HG03342 (cell line): Measurements from ENCODE around the gene EPHB1.
"Not testable (repeated sequence)": the region's sequence is repeated elsewhere in the genome, so short reads cannot be mapped to it uniquely, and the experiment has no call there.

Source experiments
- ATAC-seq: cut with Tn5 transposase; IDR thresholded peaks from one replicate; pipeline ENCODE4 v1.9.1; 2021; ENCODE audit warnings: mild to moderate bottlenecking, moderate library complexity; ENCODE audit not compliant: unreplicated experiment

Gene EPHB1

DNA sequence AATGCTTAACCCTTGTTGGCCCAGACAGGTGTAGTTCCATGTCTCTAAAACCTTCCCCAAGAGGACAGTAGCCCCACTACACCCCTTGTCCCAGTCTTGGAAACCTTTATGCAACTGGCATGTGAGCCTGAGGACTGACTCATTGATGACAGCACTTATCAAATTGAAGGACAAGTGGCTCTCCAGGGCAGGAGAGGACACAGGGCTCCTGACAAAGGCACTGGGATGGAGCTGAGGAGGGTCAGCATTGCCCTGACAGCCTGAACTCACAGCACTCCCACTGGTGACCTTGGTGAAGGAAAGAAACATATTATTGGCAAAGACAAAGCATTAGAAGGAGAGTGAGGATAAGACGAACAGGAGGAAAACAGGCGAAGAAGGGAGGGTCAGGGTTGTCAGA, 139.9 kb downstream of the EPHB1 start:
- no peak for ATAC-seq

- no peak for ATAC-seq
Measured at GRCh38 chr3:134937256-134938028, 142.4 kb downstream of the EPHB1 start.

DNA sequence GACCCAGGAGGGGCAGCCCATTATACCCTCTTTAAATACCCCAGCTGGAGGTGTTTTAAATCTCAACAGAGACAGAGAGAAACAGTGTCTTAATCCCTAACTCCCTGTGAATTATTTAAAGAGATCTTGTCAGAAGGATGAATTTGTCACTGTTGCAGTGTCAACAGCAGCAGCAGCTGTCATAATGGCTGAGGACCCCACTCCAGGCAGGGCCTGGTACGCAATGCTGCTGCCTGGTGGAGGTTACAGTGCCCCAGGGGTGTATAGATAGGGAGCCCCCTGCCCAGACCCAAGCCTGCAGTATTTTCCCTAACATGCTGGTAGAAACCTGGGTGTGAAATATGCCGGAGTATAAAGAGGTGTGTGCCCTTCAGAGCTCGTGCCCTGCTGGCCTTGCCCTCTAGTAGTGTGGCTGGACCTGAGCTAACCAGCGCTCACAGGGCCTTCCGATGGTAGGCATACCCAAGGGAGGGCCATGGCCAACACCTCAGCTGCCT, 143.0 kb downstream of the EPHB1 start:
- ATAC-seq, result no peak

DNA sequence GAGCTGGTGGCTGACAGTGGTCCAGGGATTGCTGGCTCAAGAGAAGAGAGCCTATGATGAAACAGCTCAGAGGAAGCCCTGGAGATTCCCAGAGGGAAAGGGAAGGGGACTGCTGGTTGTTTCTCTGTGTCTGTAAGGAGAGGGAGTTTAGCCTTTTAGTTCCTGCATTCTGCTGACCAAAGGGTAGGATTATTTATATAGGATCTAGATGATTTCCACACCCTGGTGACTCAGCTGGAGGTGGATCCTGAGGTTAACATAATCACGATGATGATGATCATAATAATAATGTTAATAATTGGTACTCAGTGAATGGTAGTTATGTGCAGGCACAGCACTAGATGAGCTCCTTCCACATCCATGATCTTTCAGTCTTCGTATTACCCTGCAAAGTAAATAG, 144.9 kb downstream of the EPHB1 start:
- ATAC-seq, result no peak

- no peak for ATAC-seq
Measured at GRCh38 chr3:134941820-134942219, 146.8 kb downstream of the EPHB1 start.

GRCh38 chr3:134944429-134944828, 149.4 kb downstream of the EPHB1 start:
- no peak for ATAC-seq

- ATAC-seq, result no peak
Measured at GRCh38 chr3:134949150-134949549, 154.1 kb downstream of the EPHB1 start.

GRCh38 chr3:134952371-134952770, 157.3 kb downstream of the EPHB1 start:
- no peak for ATAC-seq

- no peak for ATAC-seq
Measured at GRCh38 chr3:134955874-134956273, 160.8 kb downstream of the EPHB1 start.

DNA sequence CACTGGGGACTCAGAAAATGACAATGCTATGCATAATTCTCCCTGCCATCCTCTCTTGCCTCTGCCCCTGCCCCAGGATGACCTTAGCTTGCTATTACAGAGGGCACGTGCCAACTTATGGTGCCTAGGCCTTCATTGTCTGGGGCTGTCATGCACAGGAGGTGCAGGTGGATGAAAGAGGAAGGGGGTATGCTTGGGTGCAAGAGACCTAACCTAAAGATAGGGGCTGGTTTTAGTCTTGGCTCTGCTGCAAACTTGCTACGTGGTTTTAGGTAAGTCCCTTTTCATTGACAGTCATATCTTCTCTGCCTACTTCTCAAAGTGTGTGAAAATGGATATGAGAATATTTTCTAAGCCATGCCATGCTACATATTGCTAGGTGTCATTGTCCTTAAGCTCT, 161.3 kb downstream of the EPHB1 start:
- no peak for ATAC-seq

GRCh38 chr3:134956844-134957243, 161.8 kb downstream of the EPHB1 start:
- no peak for ATAC-seq

DNA sequence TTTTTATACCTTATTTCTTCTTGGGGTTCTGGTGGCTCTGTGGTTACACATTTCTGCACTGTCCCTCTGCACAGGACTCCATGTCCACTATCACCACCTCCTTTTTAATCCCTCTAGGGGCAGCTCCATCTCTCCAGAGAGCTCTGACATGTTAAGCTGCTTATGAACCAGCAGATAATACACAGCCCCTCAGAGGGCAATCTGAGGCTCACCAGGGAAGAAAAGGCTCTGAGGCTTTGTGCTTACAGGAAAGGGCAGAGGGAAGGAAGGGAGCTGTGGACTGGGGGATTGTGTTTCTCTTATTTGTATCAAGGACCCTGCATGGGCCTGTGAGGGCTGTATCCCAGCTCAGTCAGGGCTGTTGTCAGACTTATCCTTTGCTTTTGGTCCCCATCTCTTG, 164.5 kb downstream of the EPHB1 start:
- no peak for ATAC-seq

DNA sequence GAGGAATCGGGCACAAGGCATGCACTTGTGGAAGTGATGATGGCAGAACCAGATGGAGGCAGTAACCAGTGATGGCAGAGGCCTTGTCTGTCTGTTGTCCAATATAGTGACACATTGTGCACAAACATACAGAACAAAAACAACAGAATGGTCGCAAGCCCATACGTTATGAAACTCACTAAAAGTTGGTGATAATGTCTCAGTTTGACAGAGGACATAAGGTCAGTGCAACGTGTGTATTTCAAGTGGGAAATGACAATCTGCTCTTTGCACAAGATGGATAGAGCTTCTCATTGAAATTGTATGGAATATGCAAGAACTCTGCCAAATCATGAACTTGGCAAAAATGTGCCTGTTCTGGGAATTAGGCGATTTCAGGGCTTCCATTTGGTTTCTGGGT, 169.2 kb downstream of the EPHB1 start:
- ATAC-seq, result no peak

GRCh38 chr3:134965865-134966481, 170.9 kb downstream of the EPHB1 start:
- ATAC-seq, result no peak

- no peak for ATAC-seq
Measured at GRCh38 chr3:134970895-134971294, 175.8 kb downstream of the EPHB1 start.

- ATAC-seq, result no peak
Measured at GRCh38 chr3:134971306-134971705, 176.2 kb downstream of the EPHB1 start.

DNA sequence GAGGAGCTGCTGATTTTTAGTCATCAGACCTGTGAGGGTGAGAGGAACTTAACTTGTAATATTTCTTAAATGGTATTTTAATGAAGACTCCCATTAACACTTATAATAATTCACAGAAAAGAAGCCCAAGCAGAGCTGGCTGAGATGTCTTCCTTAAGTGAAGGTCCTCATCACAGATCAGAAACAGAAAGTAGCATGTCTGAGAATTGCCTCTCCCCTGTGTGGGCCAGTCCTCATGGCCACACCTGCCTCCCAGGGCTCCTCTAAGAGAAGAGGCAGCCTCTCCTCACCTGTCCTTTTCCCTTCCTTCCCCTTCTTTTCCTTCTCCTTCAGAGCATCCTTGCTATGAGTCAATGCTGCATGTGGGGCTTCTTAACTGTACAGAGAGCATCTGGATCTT, 176.8 kb downstream of the EPHB1 start:
- ATAC-seq, result not testable (repeated sequence)

GRCh38 chr3:134972836-134973455, 177.9 kb downstream of the EPHB1 start:
- ATAC-seq, result no peak

GRCh38 chr3:134974624-134975023, 179.6 kb downstream of the EPHB1 start:
- ATAC-seq, result no peak

DNA sequence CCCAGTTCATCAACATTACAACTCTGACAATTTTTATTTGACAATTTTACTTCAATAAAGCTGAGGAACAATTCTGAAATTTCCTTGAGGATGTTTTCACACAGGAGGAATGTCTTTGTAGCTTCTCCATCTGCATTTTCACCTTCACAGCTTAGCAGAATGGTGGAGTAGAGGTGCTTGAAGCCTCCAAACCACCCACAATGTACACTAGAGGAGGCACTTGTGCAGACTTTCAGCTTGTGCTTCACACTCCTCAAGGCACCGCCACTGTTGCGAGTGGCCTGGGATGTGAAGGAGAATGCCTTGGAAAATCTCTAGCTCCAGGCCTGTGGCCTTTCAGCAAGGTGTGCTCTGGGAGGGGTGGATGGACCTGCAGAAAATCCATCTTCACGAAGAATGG, 181.9 kb downstream of the EPHB1 start:
- no peak for ATAC-seq

- no peak for ATAC-seq
Measured at GRCh38 chr3:134978658-134979057, 183.6 kb downstream of the EPHB1 start.
